Stimulated activated CD4-positive, alpha-beta T cell treated with anti-CD3 and anti-CD28 coated beads, Interleukin-2, amount 100 ng/mL, for 4 hours (primary cell): Measurements from ENCODE around the gene TBX15.
"Not testable (repeated sequence)": the region's sequence is repeated elsewhere in the genome, so short reads cannot be mapped to it uniquely, and the experiment has no call there.

Experiments used
- DNase-seq: peaks from one replicate; pipeline ENCODE4 v3.0.0-alpha.2; 2020; ENCODE audit warnings: low read depth

The TBX15 gene

DNA sequence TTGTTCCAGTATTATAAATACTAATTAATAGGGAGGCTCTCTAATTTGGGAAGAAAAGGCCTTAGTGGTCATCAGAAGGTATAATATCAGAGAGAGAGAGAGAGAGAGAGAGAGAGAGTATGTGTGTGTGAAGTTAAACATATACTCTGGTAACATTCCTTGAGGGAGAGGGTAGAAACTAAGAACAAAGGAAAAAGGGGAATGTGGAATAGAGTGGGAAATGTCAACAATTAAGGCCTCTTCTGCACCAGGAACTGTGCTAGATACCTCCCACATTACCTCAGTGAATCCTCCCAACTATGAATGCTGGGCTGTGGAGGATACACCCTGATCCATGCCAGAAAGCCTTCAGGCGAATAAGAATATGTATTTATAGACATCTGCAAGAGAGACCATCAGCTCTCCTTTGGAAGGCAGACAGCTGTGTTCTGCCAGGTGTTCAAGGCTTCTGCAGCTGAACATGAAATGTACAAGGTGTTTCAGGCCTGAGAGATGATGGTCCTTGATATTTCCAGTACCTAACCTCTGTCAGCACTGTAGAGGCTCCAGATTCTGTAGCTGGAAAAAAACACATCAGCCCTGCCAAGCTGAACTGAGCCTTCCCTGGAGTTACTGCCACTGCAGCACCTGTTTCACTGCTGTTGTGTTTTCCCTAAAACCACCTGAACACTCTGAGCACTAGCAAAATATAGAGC is 29.1 kb downstream of the TBX15 start:
- no peak for DNase-seq

DNA sequence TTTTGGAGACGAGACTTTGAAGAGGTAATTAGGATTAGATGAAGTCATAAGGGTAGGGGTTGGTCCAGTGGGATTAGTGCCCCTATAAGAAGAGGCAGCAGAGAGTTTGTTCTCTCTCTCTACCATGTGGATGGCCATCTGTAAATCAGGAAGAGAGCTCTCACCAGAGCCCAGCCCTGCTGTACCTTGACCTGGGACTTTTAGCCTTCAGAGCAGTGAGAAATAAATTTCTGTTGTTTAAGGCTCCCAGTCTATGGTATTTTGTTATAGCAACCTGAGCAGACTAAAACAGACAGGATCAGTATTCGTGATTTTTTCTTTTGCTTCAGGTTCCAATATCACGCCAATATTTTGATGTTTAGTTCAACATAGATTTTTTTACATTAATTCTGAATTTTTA is 30.0 kb downstream of the TBX15 start:
- no peak for DNase-seq

DNA sequence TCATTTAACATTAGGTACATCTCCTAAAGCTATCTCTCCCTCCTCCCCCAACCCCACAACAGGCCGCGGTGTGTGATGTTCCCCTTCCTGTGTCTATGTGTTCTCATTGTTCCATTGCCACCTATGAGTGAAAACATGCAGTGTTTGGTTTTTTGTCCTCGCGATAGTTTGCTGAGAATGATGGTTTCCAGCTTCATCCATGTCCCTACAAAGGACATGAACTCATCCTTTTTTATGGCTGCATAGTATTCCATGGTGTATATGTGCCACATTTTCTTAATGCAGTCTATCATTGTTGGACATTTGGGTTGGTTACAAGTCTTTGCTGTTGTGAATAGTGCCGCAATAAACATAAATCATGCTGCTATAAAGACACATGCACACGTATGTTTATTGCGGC is 30.6 kb downstream of the TBX15 start:
- not testable (repeated sequence) for DNase-seq

DNA sequence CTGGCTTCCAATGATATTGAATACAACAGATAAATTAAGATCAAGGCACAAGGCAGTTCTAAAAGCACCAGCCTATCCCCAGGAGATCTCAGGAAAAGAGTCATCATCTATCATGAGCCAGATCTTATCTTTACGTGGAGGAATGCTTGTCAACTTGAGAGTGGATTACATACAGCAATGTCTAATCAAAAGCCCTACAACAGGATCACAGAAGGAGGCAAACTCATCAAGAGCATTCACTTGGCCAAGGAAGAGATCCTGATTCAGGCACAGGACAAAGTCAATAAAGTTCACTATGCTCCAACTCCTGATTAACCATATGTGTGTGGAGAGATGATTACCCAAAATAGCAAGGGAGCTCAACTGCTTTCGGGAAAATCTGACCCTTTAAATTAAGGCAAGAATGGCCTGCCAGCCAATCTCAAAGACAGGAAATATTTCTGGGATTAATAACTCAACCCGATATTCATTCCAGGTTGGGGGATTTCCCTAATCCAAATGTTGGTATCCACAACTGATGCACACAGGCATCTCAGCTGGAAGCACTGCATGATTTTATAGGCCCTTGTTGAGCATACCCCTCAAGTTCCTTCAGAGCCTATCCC is 33.7 kb downstream of the TBX15 start:
- no peak for DNase-seq

DNA sequence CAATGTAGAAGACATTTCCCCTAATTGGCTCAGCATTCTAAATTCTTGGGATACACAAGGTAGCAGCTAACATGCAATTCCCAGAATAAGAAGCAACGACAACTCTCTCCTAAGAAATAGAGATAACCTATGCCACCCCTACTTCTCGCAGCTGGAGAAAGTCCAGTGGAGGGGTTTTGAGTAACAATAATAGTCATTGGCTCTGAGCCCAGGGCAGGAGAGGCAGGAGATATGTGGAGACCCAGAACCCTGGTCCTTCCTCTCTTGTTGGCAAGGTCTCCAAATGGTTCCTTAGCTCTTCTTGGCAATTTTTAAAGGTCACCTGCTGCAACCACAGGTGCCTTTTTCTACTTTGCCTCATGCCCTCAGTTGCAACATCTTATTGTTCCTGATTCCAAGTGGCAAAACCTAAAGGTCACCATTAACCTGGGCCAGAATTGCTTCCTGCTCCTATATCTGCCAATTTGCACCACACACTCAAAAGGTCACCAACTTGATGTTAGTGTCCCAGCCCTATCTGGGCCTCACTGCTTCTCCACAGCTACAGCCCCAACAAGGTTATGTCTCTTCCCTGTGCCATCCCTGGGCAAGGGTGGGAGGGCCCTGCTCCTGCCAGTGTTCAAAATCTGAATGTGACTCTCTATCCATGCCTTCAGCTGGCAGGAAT is 36.7 kb downstream of the TBX15 start:
- no peak for DNase-seq

DNA sequence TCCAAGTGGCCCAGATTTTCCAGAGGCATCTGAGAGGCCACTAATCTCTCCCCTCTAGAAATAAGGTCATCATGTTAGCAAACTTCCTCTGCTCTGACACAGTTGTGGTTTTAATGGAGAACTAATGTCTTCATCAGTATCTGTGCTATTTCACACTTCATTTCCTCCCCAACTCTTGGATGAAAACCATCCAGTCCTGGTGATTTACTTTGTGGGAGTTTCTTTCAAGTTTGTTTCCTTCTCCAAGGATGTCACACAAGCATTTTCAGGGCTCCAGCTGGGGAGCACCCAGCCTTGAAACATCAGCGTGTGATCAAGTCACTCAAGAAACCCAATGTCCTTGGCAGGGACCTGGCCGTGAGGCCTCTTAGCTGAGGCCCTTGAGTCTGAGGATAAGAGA is 38.8 kb downstream of the TBX15 start:
- DNase-seq = no peak

DNA sequence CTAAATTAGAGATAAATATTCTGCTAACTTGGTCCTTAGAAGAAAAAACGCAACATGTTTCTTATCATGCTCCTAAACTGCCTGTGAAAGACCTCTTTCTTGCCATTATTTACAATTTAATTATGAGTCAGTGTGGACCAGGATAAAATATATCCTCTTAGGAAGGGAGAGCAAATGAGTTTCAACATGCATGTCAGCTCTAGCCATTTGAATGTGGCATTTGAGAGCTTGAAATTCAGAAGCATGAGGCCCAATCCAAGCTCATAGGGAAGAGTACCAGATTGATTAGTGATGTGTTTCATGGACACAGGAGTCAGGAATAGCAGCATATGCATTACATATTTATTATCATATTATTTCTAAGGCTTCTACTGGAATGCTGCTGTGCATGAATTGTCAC is 39.3 kb downstream of the TBX15 start:
- no peak for DNase-seq

DNA sequence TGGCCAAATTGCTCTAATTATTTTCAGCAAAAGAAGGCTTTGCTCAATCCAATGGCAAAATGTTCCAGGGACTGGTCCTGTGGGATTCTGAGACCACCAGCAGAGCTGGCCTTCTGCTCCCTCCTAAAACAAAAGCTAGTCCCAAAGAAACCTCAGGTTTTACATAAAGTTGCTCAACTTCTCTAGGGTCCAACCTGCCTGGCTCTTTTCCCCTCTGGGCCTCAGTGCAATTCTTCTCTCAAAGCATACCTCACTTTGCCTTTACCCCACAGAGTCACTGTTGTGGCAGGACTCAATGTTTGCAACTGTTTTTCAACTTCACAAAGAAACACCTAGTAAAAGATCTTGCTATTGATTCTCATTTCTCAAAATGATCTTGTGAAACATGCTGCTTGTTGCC is 39.8 kb downstream of the TBX15 start:
- no peak for DNase-seq

DNA sequence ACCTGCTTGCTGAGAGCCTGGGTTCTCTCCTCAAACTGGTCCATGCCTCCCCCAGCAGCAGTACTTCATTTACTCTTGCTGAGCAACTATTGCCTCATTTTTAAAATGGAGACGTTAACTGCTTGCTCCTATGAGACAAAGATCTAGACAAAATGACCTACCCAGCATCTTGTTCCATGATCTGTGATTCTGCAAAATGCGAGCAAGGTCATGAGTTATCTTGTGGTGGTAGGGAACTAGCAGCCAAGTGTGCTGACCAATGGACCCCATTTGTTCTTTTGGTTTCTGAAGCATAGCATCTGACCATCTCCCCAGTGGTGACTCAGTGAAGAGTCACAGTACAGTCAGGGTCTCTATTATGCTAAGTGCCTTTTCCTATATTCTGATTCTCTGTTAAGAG is 40.4 kb downstream of the TBX15 start:
- no peak for DNase-seq

DNA sequence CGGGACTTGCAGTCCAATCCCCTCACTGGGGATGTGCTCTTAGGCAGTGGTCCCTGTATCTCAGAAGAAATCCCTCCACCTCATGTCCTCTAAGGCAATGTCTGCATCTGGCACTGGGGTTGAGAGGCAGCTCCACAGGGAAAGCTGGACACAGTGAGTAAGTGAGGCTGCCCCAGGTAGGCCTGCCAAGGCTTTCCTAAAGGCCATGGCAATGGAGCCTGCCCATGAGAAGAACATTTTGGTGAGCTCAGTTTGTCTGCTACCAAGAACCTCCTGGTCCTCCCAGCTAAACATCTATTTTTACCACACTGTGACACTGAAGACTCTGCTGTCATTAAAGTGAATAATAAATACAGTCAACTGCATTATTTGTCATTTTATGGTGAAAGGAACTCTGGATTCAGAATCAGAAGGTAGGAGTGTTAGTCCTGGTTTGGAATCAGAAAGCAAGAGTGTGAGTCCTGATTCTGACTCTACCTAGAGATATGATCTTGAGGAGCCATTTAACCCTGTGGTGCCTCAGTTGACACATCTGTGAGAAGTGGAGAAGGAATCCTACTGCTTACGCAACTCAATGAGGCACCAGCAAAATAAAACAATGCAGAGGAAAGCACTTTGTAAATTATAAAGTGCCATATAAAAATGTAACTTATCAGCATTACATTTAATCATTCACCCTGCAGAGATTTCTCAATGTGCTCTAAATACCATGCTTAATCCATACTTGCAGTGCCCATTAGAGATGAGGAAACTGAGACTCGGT is 41.0 kb downstream of the TBX15 start:
- no peak for DNase-seq

DNA sequence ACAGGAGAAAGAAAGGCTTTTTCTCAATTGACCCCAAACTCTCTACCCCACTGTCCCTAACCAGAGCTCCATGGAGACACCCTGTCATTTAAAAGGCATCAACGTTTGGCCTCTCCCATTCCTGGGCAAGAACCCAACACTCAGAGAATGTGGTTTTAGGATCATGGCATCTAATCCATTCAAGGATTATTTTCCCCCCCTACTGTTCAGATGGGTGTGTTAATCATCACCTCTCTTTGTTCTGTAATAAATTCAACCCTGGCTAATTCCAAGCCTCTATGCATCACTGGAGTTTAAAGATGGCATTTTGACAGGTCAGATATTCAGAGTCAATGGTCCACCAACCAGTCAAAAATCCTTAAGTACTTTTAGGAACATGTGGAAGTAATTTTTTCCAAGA is 42.7 kb downstream of the TBX15 start:
- DNase-seq = no peak

DNA sequence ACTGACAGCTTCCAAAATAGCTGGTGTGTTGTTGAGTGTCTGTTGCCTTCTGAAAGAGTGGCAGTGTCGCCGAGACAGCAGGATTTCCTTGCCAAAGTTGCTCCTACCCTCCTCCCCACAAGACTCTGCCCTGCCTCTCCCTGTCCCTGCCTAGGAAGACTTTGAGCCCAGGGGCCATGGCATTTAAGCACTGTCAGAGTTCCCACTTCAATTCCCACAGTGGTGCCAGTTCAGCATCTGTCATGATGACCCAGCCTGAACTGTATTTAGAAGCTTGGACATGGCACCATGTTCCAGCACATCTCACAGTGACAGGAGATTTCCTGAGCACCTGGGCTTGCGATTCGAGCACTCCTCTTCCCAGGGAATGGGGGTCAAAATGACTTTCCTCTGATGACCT is 43.6 kb downstream of the TBX15 start:
- DNase-seq = no peak

DNA sequence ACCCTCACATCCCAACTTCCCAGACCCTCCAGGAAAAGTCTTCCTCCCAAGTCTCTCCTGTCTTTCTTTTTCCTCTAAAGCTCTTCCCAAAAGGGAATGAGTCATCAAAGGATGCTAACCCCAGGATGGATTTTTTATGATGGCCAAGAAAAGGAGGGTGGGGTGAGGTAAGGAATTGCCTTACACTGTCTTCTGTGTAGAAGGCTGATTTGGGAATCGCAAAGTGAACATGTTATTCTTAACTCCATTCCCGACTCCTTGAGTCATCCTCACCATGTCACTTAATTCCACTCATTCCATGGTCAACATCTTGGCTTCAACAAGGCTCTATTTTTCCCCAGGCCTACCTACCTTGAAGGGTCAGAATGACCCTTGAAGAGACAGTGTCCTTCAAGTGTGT is 44.0 kb downstream of the TBX15 start:
- no peak for DNase-seq

DNA sequence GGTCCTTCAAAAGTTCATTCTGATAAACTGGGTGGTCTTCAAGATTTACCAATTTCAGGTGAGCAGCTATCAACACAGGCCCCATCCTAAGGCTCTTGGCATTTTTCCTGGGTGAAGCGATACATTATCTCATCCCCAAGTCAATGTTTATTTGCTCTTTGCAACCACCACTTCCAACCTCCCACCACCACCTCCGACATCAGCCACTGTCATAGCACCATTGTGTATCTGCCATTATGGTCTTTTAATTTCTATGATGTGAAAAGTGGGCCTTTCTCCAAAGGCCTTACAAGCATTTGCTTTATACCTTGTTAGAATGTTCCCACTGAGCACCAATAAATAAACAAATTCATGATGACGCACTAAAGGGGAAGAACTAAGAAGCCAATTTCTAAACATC is 47.2 kb downstream of the TBX15 start:
- DNase-seq = no peak

DNA sequence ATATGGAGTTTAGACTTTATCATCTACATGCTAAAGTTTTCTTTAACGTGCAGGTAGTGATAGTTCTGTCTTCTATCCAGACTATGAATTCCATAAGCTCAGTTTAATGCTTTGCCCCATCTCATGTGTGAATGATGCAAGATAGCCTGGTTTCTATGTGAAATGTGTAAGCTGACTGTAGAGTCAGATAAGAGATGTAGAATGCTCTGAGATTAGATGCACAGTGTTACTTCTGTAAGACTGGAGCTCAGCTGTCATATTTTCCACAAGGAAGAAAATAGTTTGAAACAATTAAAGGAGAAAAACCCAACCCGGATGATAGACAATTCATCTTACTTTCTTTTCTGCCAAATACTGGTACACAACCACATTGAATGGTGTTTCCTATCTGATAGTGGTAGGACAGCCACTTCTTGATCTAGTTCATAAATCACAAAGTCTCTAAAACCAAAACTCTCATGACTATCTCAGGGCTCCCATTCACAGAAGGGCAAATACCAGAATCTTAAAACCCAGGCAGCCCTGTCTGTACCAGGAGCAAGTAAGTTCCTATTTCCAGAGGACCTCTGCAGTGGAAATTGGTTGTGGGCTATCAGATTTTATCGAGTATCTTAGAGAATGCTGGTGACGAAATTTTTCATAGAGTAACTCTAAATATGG is 50.6 kb downstream of the TBX15 start:
- no peak for DNase-seq

DNA sequence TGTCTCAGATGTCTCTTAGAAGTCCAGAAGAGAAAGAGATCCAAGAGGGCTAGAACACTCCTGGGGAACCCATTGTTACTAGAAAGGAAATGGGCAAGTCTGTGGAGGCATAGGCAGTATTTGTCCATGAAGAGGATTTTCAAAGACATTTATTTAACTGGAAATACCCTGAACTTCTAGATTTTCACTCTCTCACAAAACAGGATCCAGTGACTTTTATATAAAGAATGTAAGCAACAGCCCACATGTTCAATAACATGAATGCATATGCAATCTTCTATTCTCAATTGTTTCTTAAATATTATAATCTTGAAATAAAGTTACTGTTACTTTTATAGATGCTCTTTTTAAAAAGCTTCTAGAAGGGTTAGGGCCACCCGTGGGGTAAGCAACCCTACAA is 53.4 kb downstream of the TBX15 start:
- no peak for DNase-seq

DNA sequence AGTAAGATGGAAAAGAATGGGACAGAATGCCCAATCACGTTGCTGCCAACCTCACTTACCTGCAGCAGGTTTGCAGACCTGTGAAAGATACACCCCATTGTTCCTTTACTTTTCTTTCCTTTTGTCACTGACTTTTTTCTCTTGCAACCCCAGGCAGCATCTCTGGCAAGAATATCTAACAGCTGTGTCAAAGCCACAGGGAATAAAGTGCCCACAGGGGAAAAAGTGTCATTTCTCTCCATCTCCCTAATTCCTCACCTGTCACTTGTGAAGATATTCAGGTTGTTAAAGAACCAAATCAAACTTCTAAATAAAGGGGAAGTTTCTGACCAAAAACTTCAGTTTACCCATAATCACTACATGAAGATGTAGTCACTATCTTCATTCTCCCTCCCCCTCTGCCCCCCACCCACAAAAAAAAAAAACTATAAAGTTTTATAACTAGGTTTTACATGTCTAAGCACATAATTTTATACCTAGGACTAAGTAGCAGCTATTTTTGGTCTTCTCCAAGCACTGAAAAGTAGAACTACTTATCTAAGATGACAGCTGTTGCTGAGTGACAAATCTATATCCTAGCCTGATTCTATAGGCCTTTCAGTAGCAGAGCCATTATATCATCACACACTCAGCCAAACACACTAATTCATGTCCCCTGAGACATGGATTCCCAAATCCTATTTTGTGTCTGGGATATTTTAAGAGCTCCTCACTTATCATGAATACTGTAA is 54.9 kb downstream of the TBX15 start:
- DNase-seq = no peak

DNA sequence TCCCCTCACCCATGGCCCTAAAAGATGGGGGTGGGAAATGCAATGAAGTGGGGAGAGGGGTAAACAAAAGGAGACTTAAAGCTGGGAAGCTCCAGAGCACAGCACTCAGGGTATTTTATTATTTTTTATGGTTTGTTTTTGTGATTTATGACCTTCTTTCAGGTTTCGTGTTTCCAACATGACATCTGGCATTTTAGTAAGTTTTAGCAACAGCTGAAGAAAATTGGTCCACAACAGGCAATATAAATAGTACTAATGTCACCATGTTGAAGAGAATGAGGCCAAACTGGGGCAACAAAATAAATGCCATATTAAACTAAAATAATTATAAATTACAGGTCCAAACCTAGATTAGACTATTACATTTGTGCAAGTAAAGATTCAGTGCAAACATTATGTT is 56.3 kb downstream of the TBX15 start:
- no peak for DNase-seq

DNA sequence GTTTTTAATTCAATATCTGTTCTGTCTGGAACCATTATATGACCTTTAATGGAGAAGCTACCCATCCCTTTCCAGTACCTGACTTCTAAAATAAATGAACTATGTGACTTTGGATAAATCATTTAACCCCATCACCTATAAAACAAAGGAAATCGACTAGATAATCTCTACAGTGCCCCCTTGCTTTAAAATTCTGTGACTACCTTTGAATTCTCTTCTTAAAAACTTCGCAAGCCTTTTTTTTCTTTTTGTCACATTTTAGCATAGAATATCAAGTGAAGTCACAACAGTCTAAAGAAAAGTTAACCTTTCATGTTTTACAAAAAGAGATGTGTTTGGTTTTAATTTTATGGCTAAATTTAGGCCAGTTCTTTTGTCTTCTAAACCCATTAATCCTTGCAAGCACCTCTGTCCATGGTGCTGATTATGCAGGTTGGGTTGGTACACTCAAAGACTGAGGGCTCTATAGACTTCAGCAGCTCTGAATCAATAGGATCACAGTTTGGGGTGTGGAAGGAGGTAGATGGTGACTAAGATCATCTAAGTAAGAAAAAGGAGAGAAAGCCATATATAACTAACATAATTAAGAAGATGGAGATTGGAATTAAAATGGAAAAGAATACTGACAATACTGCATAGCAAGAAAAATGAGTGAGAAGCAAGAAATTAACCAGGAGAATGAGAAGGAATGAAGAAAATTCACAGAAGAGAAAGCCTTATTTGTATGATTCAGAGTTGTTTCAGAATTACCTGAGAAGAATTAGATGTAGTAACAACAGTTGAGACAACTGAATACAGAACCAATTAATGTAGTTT is 59.2 kb downstream of the TBX15 start:
- no peak for DNase-seq

DNA sequence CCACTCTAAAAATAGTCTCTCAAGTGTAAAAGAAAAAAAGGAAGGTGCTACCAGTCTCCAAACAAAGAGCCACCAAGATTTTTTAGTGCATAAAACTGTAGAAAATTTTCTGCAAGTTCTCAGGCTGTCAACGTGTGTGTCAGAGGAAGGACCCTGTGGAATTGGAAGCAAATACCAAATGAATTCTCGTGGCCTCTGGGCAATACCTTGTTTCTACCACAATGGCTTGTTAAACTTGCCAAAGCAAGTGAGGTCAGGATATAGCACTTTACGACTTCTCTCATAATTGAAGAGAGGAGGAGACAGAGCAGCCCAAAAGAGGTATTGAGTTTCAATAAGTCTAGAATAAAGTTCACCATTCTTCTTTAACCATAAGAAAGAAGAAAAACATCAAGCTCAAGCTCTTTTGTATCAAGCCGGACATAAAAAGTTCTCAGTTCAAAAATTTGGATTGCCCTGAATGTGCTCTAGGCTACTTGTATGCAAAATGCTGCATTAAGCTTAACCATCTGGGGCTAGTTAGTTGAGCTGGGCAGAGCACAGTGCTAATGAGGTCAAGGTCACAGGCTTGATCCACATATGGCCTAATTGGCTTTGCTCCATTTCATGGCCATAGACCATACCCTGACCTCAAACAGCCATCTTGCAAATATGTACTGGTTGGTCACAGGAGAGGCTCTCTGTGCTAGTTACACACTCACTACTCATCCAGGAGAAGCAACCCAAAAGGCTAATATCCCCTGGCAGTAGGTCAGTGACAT is 60.5 kb downstream of the TBX15 start:
- DNase-seq = no peak
